Neural progenitor cell (in vitro differentiated cells): ENCODE results near the gene BBS1. TPM values are rescaled to one million over a fixed set of nuclear protein-coding genes. Genes with fewer than 3 reads are reported as not detected.
A peak's percentile ranks its signal among the peaks of the same experiment; 100 is the strongest.

Experiments
- DNase-seq: peaks from one replicate; pipeline ENCODE4 v3.0.0-alpha.2; 2016; ENCODE audit warnings: low spot score
- H2AFZ ChIP-seq: fragments of 200-600 bp; sonication (generic); replicated peaks from 2 replicates; pipeline ENCODE4 v1.6.1; 2016; ENCODE audit warnings: antibody characterized with exemption
- H3F3A ChIP-seq: fragments of 200-600 bp; sonication (generic); 2 replicates; pipeline ENCODE4 v1.6.1; 2016; ENCODE audit warnings: antibody characterized with exemption, low read depth
- H3K27ac ChIP-seq: fragments of 200-600 bp; sonication (generic); 2 replicates; pipeline ENCODE4 v1.5.1; 2016; ENCODE audit warnings: mild to moderate bottlenecking
- H3K27me3 ChIP-seq: fragments of 200-600 bp; sonication (generic); 2 replicates; pipeline ENCODE4 v1.6.1; 2016; ENCODE audit warnings: mild to moderate bottlenecking, moderate library complexity
- H3K36me3 ChIP-seq: fragments of 200-600 bp; sonication (generic); 2 replicates; pipeline ENCODE4 v1.5.1; 2016
- H3K4me1 ChIP-seq: fragments of 200-600 bp; sonication (generic); 2 replicates; pipeline ENCODE4 v1.6.1; 2016; ENCODE audit warnings: mixed run types
- H3K4me2 ChIP-seq: fragments of 200-600 bp; sonication (generic); 2 replicates; pipeline ENCODE4 v1.6.1; 2016
- H3K4me3 ChIP-seq: fragments of 200-600 bp; sonication (generic); 2 replicates; pipeline ENCODE4 v1.5.1; 2016
- H3K79me2 ChIP-seq: fragments of 200-600 bp; sonication (generic); 2 replicates; pipeline ENCODE4 v1.6.1; 2016; ENCODE audit warnings: low read depth
- H3K9ac ChIP-seq: fragments of 200-600 bp; sonication (generic); 2 replicates; pipeline ENCODE4 v1.6.1; 2016
- H3K9me3 ChIP-seq: fragments of 200-600 bp; sonication (generic); 2 replicates; pipeline ENCODE4 v1.5.1; 2016; ENCODE audit warnings: low read depth
- H4K20me1 ChIP-seq: fragments of 200-600 bp; sonication (generic); 2 replicates; pipeline ENCODE4 v1.6.1; 2016; ENCODE audit warnings: low read depth
- H3K27ac Mint-ChIP-seq: 3 replicates; pipeline ENCODE4 v1.8.0; 2021; ENCODE audit warnings: mixed read lengths
- H3K27me3 Mint-ChIP-seq: 2 replicates; pipeline ENCODE4 v1.8.0; 2022; ENCODE audit warnings: low read depth, mild to moderate bottlenecking, inconsistent platforms, moderate library complexity, mixed read lengths; ENCODE audit not compliant: insufficient read depth
- H3K36me3 Mint-ChIP-seq: 3 replicates; pipeline ENCODE4 v1.8.0; 2021; ENCODE audit warnings: mixed read lengths
- H3K4me1 Mint-ChIP-seq: 3 replicates; pipeline ENCODE4 v1.8.0; 2021; ENCODE audit warnings: mixed read lengths
- H3K4me3 Mint-ChIP-seq: 3 replicates; pipeline ENCODE4 v1.8.0; 2021; ENCODE audit warnings: mild to moderate bottlenecking, moderate library complexity, mixed read lengths
- H3K9me3 Mint-ChIP-seq: 3 replicates; pipeline ENCODE4 v1.8.0; 2020; ENCODE audit warnings: mixed read lengths
- EZH2 ChIP-seq: fragments of 200-600 bp; sonication (generic); IDR thresholded peaks from 2 replicates; pipeline ENCODE4 v1.6.1; 2017; ENCODE audit warnings: antibody characterized with exemption, mild to moderate bottlenecking, moderate library complexity
- EZH2phosphoT487 ChIP-seq: fragments of 200-600 bp; sonication (generic); IDR thresholded peaks from 2 replicates; pipeline ENCODE4 v1.6.1; 2017; ENCODE audit warnings: antibody characterized with exemption
- total RNA-seq: library from RNA; depleted of rRNA; stranded (reverse); fragments of >200 nt; gene quantifications from 2 replicates; pipeline ENCODE4 v1.2.3, GENCODE V29; 2015; ENCODE audit warnings: low replicate concordance
- TF ChIP-seq, protein P1 (sequence below): fragments of 200-600 bp; sonication (generic); IDR thresholded peaks from 2 replicates; pipeline ENCODE4 v1.5.1; 2017; ENCODE audit warnings: antibody characterized with exemption, mild to moderate bottlenecking

BBS1 gene
- total RNA-seq, 1 donor from 2014 or later, result 42.0 TPM

DNA sequence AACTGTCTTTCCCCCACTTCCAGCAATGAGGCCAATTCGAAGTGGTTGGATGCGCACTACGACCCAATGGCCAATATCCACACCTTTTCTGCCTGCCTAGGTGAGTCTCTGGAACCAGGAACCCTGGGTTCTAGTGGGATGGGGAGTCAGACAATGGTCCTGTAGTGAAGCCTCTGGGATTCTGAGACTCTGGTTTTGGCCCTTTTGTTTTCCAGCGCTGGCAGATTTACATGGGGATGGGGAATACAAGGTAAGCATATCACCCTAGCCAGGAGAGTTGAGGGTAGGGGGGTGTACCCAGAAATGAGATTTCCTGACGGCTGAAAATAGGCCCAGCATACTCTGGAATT, 530 bp downstream of the BBS1 start:
- peak overlapping the region; percentile 89 for H3K4me3 ChIP-seq
- no peaks in the 10 kb centered on the region for H3K9me3 Mint-ChIP-seq
- peak overlapping the region; percentile 88 for H3K27ac Mint-ChIP-seq
- peaks cover 8% of the 10 kb centered on the region for H3K36me3 Mint-ChIP-seq
- H4K20me1 ChIP-seq, result no peaks in the 10 kb centered on the region
- peak overlapping the region; percentile 100 for H2AFZ ChIP-seq
- H3F3A ChIP-seq, result no peaks in the 10 kb centered on the region
- DNase-seq, result peak; percentile 12
- peak overlapping the region; percentile 99 for H3K4me3 Mint-ChIP-seq
- H3K4me1 Mint-ChIP-seq, result peaks cover 14% of the 10 kb centered on the region
- H3K27ac ChIP-seq, result no peak overlapping the region
- no peaks in the 10 kb centered on the region for H3K36me3 ChIP-seq
- H3K9ac ChIP-seq, result peak overlapping the region; percentile 88
- H3K79me2 ChIP-seq, result peaks cover 21% of the 10 kb centered on the region
- H3K27me3 Mint-ChIP-seq, result peaks cover 7% of the 10 kb centered on the region
- H3K27me3 ChIP-seq, result no peaks in the 10 kb centered on the region
- H3K4me2 ChIP-seq, result peak overlapping the region; percentile 92
- peaks cover 10% of the 10 kb centered on the region for H3K4me1 ChIP-seq
- no peaks in the 10 kb centered on the region for H3K9me3 ChIP-seq
- TF ChIP-seq, protein P1, sequence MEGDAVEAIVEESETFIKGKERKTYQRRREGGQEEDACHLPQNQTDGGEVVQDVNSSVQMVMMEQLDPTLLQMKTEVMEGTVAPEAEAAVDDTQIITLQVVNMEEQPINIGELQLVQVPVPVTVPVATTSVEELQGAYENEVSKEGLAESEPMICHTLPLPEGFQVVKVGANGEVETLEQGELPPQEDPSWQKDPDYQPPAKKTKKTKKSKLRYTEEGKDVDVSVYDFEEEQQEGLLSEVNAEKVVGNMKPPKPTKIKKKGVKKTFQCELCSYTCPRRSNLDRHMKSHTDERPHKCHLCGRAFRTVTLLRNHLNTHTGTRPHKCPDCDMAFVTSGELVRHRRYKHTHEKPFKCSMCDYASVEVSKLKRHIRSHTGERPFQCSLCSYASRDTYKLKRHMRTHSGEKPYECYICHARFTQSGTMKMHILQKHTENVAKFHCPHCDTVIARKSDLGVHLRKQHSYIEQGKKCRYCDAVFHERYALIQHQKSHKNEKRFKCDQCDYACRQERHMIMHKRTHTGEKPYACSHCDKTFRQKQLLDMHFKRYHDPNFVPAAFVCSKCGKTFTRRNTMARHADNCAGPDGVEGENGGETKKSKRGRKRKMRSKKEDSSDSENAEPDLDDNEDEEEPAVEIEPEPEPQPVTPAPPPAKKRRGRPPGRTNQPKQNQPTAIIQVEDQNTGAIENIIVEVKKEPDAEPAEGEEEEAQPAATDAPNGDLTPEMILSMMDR, result no peak
- TF ChIP-seq EZH2 (no peak), EZH2phosphoT487 (no peak)

DNA sequence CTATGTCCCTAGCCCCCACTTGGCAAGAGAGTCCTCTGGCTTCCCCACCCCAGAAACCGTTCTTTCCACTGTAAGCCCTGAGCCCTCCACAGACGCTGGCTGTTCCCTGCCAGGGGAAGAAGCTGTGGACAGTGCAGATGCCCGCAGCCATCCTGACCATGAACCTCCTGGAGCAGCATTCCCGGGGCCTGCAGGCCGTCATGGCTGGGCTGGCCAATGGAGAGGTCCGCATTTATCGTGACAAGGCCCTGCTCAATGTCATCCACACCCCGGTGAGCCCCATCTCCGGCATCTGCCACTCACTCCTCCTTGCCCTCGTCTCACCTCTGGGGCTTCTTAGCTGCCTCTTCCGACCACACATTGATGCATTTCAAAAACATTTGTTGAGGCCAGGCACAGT, 13.2 kb downstream of the BBS1 start:
- Histone ChIP-seq H3K36me3 (no peaks in the 10 kb centered on the region), H3K27me3 (no peaks in the 10 kb centered on the region), H3K4me2 (no peak overlapping the region), H3K79me2 (no peaks in the 10 kb centered on the region), H3K9me3 (no peaks in the 10 kb centered on the region), H3K27ac (no peak overlapping the region), H2AFZ (no peak overlapping the region), H3F3A (no peaks in the 10 kb centered on the region), H3K4me1 (no peaks in the 10 kb centered on the region), H4K20me1 (no peaks in the 10 kb centered on the region), H3K9ac (no peak overlapping the region), H3K4me3 (no peak overlapping the region)
- Mint-ChIP-seq H3K4me3 (no peak overlapping the region), H3K27me3 (peaks cover 4% of the 10 kb centered on the region), H3K4me1 (no peaks in the 10 kb centered on the region), H3K9me3 (no peaks in the 10 kb centered on the region), H3K27ac (no peak overlapping the region), H3K36me3 (peaks cover 31% of the 10 kb centered on the region)
- DNase-seq, result no peak
- TF ChIP-seq, protein P1, result no peak
- TF ChIP-seq EZH2 (no peak), EZH2phosphoT487 (no peak)

DNA sequence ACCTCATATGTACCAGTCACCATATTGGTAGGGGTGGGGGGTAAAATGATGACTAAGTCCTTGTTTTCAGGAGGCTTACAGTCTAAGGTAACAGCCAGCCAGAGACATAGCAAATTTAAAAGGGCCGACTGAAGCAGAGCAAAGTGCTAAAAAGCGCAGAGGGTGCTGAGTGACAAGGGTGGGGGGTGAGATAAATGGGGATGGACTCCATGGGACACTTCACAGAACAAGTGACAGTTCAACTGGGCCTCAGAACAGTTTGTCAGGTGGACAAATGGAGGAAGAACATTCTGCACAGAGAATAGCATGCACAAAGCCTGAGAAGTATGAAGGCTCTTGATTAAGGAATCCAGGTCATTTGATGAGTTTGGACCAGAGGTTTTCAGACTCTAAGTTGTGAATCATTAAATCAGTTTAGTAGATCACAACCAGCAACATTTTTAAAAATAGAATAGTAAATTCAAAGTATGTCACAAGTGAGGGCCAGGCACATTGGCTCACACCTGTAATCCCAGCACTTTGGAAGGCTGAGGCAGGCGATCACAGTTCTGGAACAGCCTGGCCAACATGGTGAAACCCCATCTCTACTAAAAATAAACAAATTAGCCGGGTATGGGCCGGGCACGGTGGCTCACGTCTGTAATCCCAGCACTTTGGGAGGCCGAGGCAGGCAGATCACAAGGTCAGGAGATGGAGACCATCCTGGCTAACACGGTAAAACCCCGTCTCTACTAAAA, 14.0 kb downstream of the BBS1 start:
- peaks cover 29% of the 10 kb centered on the region for H3K36me3 Mint-ChIP-seq
- H3K27me3 Mint-ChIP-seq, result peaks cover 4% of the 10 kb centered on the region
- H4K20me1 ChIP-seq, result no peaks in the 10 kb centered on the region
- DNase-seq, result no peak
- no peak overlapping the region for H3K27ac Mint-ChIP-seq
- H3K4me2 ChIP-seq, result no peak overlapping the region
- H3K27me3 ChIP-seq, result no peaks in the 10 kb centered on the region
- H2AFZ ChIP-seq, result no peak overlapping the region
- no peak overlapping the region for H3K4me3 ChIP-seq
- H3K9me3 ChIP-seq, result no peaks in the 10 kb centered on the region
- H3K9ac ChIP-seq, result no peak overlapping the region
- H3K79me2 ChIP-seq, result no peaks in the 10 kb centered on the region
- TF ChIP-seq EZH2, result no peak
- TF ChIP-seq EZH2phosphoT487, result no peak
- TF ChIP-seq, protein P1, result no peak
- no peaks in the 10 kb centered on the region for H3K36me3 ChIP-seq
- no peaks in the 10 kb centered on the region for H3K4me1 Mint-ChIP-seq
- H3K4me1 ChIP-seq, result no peaks in the 10 kb centered on the region
- no peaks in the 10 kb centered on the region for H3F3A ChIP-seq
- no peak overlapping the region for H3K27ac ChIP-seq
- H3K4me3 Mint-ChIP-seq, result no peak overlapping the region
- H3K9me3 Mint-ChIP-seq, result no peaks in the 10 kb centered on the region
